Vagina (tissue), 2 donors: ENCODE results near the gene RFX6. TPM values are rescaled to one million over a fixed set of nuclear protein-coding genes. Genes with fewer than 3 reads are reported as not detected.

Experiments used
- DNase-seq, 2 donors: peaks; one replicate each; pipeline ENCODE4 v3.0.0-alpha.2; 2017; ENCODE audit errors: extremely low spot score in 2 of 2
- H3K27ac ChIP-seq: fragments of 200-600 bp; sonication (generic); one replicate; pipeline ENCODE4 v1.5.1; 2019
- H3K27me3 ChIP-seq: fragments of 200-600 bp; sonication (generic); one replicate; pipeline ENCODE4 v1.5.1; 2019
- H3K36me3 ChIP-seq, 2 donors: fragments of 200-600 bp; sonication (generic); one replicate each; pipeline ENCODE4 v1.5.1; 2017 to 2019
- H3K4me1 ChIP-seq: fragments of 200-600 bp; sonication (generic); one replicate; pipeline ENCODE4 v1.5.1; 2019
- H3K4me3 ChIP-seq, 2 donors: fragments of 200-600 bp; sonication (generic); 1 replicate in 1 of 2; 2 replicates in 1 of 2; pipeline ENCODE4 v1.5.1; 2016 to 2019
- H3K9me3 ChIP-seq: fragments of 200-600 bp; sonication (generic); one replicate; pipeline ENCODE4 v1.5.1; 2019
- CTCF ChIP-seq, 3 experiments: fragments of 450-650 bp in 2 of 3; fragments of 200-600 bp in 1 of 3; sonication (generic) in 1 of 3; IDR thresholded peaks; one replicate each; pipeline ENCODE4 v1.5.1; 2017 to 2019; ENCODE audit warnings: antibody characterized with exemption in 3 of 3, mild to moderate bottlenecking in 2 of 3, moderate library complexity in 2 of 3
- POLR2A ChIP-seq, 2 donors: fragments of 450-650 bp; IDR thresholded peaks; one replicate each; pipeline ENCODE4 v1.6.1; 2017; ENCODE audit warnings: antibody characterized with exemption in 2 of 2, mild to moderate bottlenecking in 2 of 2, moderate library complexity in 2 of 2
- POLR2AphosphoS5 ChIP-seq, 2 donors: sonication (generic); formaldehyde crosslinking; IDR thresholded peaks; one replicate each; pipeline ENCODE4 v1.9.0; 2017; ENCODE audit warnings: antibody characterized with exemption in 2 of 2, mild to moderate bottlenecking in 2 of 2, low read depth in 1 of 2; ENCODE audit not compliant: insufficient read depth in 1 of 2
- intact Hi-C: fragments of 100-400 bp; cut with DNase I; formaldehyde crosslinking; loops from one replicate; pipeline ENCODE4 v1.15.1; 2023
- total RNA-seq: library from RNA; depleted of rRNA; stranded (reverse); fragments of >200 nt; gene quantifications from one replicate; pipeline ENCODE4 v1.2.3, GENCODE V29; 2016

The RFX6 gene
- total RNA-seq, 1 donor from 2014 or later, result not detected

- H3K27me3 ChIP-seq, result no peaks in the 10 kb centered on the region
- H3K36me3 ChIP-seq, result no peaks in the 10 kb centered on the region
- no peak for TF ChIP-seq POLR2AphosphoS5 (IDR thresholded peaks at IDR 0.05; ENCODE audit: insufficient read depth in 1 of 2, low read depth in 1 of 2)
- no peak for TF ChIP-seq POLR2A (IDR thresholded peaks at IDR 0.05)
- no peak for TF ChIP-seq CTCF (IDR thresholded peaks at IDR 0.05)
- H3K4me3 ChIP-seq, result no peak overlapping the region
- peaks cover 13% of the 10 kb centered on the region for H3K4me1 ChIP-seq
- intact Hi-C loops, result no loop called here
- no peaks in the 10 kb centered on the region for H3K9me3 ChIP-seq
- no peak overlapping the region for H3K27ac ChIP-seq
- DNase-seq, result no peak
Observed at GRCh38 chr6:116881236-116881635, 4.2 kb downstream of the RFX6 start.

- TF ChIP-seq POLR2A (IDR thresholded peaks at IDR 0.05) (no peak), POLR2AphosphoS5 (IDR thresholded peaks at IDR 0.05; ENCODE audit: insufficient read depth in 1 of 2, low read depth in 1 of 2) (no peak), CTCF (IDR thresholded peaks at IDR 0.05) (no peak)
- intact Hi-C loops, result no loop called here
- H3K27ac ChIP-seq, result no peak overlapping the region
- no peaks in the 10 kb centered on the region for H3K4me1 ChIP-seq
- DNase-seq, result no peak
- no peak overlapping the region for H3K4me3 ChIP-seq
- H3K36me3 ChIP-seq, result no peaks in the 10 kb centered on the region
- H3K27me3 ChIP-seq, result no peaks in the 10 kb centered on the region
- H3K9me3 ChIP-seq, result no peaks in the 10 kb centered on the region
Observed at GRCh38 chr6:116883005-116883404, 6.0 kb downstream of the RFX6 start.

GRCh38 chr6:116884530-116884929 lies 7.5 kb downstream of the RFX6 start:
- H3K9me3 ChIP-seq, result no peaks in the 10 kb centered on the region
- no peaks in the 10 kb centered on the region for H3K36me3 ChIP-seq
- H3K4me3 ChIP-seq, result no peak overlapping the region
- no peaks in the 10 kb centered on the region for H3K4me1 ChIP-seq
- TF ChIP-seq POLR2AphosphoS5 (IDR thresholded peaks at IDR 0.05; ENCODE audit: insufficient read depth in 1 of 2, low read depth in 1 of 2) (no peak), POLR2A (IDR thresholded peaks at IDR 0.05) (no peak), CTCF (IDR thresholded peaks at IDR 0.05) (no peak)
- H3K27me3 ChIP-seq, result no peaks in the 10 kb centered on the region
- intact Hi-C loops, result no loop called here
- no peak for DNase-seq
- no peak overlapping the region for H3K27ac ChIP-seq

GRCh38 chr6:116887168-116887567 lies 10.1 kb downstream of the RFX6 start:
- DNase-seq, result no peak
- Histone ChIP-seq H3K9me3 (no peaks in the 10 kb centered on the region), H3K4me3 (no peak overlapping the region), H3K27ac (no peak overlapping the region), H3K27me3 (no peaks in the 10 kb centered on the region), H3K4me1 (no peaks in the 10 kb centered on the region), H3K36me3 (no peaks in the 10 kb centered on the region)
- TF ChIP-seq CTCF (IDR thresholded peaks at IDR 0.05), result no peak
- TF ChIP-seq POLR2A (IDR thresholded peaks at IDR 0.05), result no peak
- TF ChIP-seq POLR2AphosphoS5 (IDR thresholded peaks at IDR 0.05; ENCODE audit: insufficient read depth in 1 of 2, low read depth in 1 of 2), result no peak
- intact Hi-C loops, result no loop called here

GRCh38 chr6:116887894-116888293 lies 10.9 kb downstream of the RFX6 start:
- Histone ChIP-seq H3K27me3 (no peaks in the 10 kb centered on the region), H3K4me3 (no peak overlapping the region), H3K9me3 (no peaks in the 10 kb centered on the region), H3K36me3 (no peaks in the 10 kb centered on the region), H3K27ac (no peak overlapping the region), H3K4me1 (no peaks in the 10 kb centered on the region)
- no peak for TF ChIP-seq CTCF (IDR thresholded peaks at IDR 0.05)
- intact Hi-C loops, result no loop called here
- DNase-seq, result no peak
